Uterus (tissue), 4 donors: ENCODE data around the gene MAP3K14. TPM values are rescaled to one million over a fixed set of nuclear protein-coding genes. Genes with fewer than 3 reads are reported as not detected.
A peak's percentile ranks its signal among the peaks of the same experiment; 100 is the strongest.
"Not testable (repeated sequence)": the region's sequence is repeated elsewhere in the genome, so short reads cannot be mapped to it uniquely, and the experiment has no call there.

Experiments used
- DNase-seq, 2 donors: peaks; one replicate each; pipeline ENCODE4 v3.0.0-alpha.2; 2019 to 2020
- H3K27ac ChIP-seq, 2 donors: fragments of 200-600 bp; sonication (generic); 1 replicate in 1 of 2; 2 replicates in 1 of 2; pipeline ENCODE4 v1.5.1; 2016 to 2018
- H3K27me3 ChIP-seq, 2 donors: fragments of 200-600 bp; sonication (generic); one replicate each; pipeline ENCODE4 v1.5.1; 2018 to 2019; ENCODE audit warnings: control low read depth in 1 of 2
- H3K36me3 ChIP-seq, 2 donors: fragments of 200-600 bp; sonication (generic); one replicate each; pipeline ENCODE4 v1.5.1; 2019; ENCODE audit warnings: control low read depth in 1 of 2
- H3K4me1 ChIP-seq, 2 donors: fragments of 200-600 bp; sonication (generic); one replicate each; pipeline ENCODE4 v1.5.1; 2018 to 2019; ENCODE audit warnings: control low read depth in 1 of 2
- H3K4me3 ChIP-seq, 2 donors: fragments of 200-600 bp; sonication (generic); 1 replicate in 1 of 2; 2 replicates in 1 of 2; pipeline ENCODE4 v1.5.1; 2018 to 2019; ENCODE audit warnings: mild to moderate bottlenecking in 1 of 2
- H3K9me3 ChIP-seq, 2 donors: fragments of 200-600 bp; sonication (generic); one replicate each; pipeline ENCODE4 v1.5.1; 2019; ENCODE audit warnings: control low read depth in 1 of 2
- CTCF ChIP-seq, 4 experiments: fragments of 200-600 bp in 2 of 4; fragments of 450-650 bp in 2 of 4; sonication (generic) in 2 of 4; IDR thresholded peaks; one replicate each; pipeline ENCODE4 v1.5.1; 2016 to 2019; ENCODE audit warnings: antibody characterized with exemption in 4 of 4, mild to moderate bottlenecking in 2 of 4, moderate library complexity in 1 of 4
- POLR2A ChIP-seq, 2 donors: fragments of 450-650 bp; IDR thresholded peaks; one replicate each; pipeline ENCODE4 v1.6.1; 2016; ENCODE audit warnings: antibody characterized with exemption in 2 of 2, mild to moderate bottlenecking in 1 of 2, moderate library complexity in 1 of 2
- intact Hi-C: fragments of 100-400 bp; cut with DNase I; formaldehyde crosslinking; loops from one replicate; pipeline ENCODE4 v1.15.1; 2023; ENCODE audit warnings: low total_unique reads
- total RNA-seq, 4 donors: library from RNA; depleted of rRNA in 3 of 4; stranded (reverse); fragments of >200 nt in 3 of 4; gene quantifications; one replicate each; pipeline versions ENCODE4 v1.1.0 to v1.2.4, GENCODE V29; 2014 to 2023
- donor health status: DM: yes; HTN: yes; CAD: no.

The MAP3K14 gene
- total RNA-seq, 4 donors from 2014 or later, result 1.0 to 22.1 (median 4.9) TPM

- Histone ChIP-seq H3K27ac (peak overlapping the region; percentile 85 to 86), H3K4me1 (peaks cover 11 to 22% of the 10 kb centered on the region in 2 donors), H3K4me3 (no peak overlapping the region), H3K9me3 (no peaks in the 10 kb centered on the region), H3K36me3 (no peaks in the 10 kb centered on the region), H3K27me3 (no peaks in the 10 kb centered on the region)
- DNase-seq, result no peak
- TF ChIP-seq CTCF (IDR thresholded peaks at IDR 0.05) (no peak), POLR2A (IDR thresholded peaks at IDR 0.05) (no peak)
- intact Hi-C loops, result no loop called here
These were observed 10.7 kb downstream of the MAP3K14 start for GRCh38 chr17:45306094-45306493.

GRCh38 chr17:45305530-45306087 is 11.2 kb downstream of the MAP3K14 start:
- Histone ChIP-seq H3K9me3 (no peaks in the 10 kb centered on the region), H3K27ac (peak overlapping the region; percentile 85 to 86), H3K4me1 (peaks cover 6 to 22% of the 10 kb centered on the region in 2 donors), H3K27me3 (no peaks in the 10 kb centered on the region), H3K4me3 (no peak overlapping the region), H3K36me3 (no peaks in the 10 kb centered on the region)
- no peak for DNase-seq
- TF ChIP-seq POLR2A (IDR thresholded peaks at IDR 0.05) (no peak), CTCF (IDR thresholded peaks at IDR 0.05) (no peak)
- intact Hi-C loops, result no loop called here

GRCh38 chr17:45302649-45303173 is 14.1 kb downstream of the MAP3K14 start:
- peak overlapping the region; percentile 76 to 89 for H3K27ac ChIP-seq
- H3K9me3 ChIP-seq, result no peaks in the 10 kb centered on the region
- H3K4me1 ChIP-seq, result peaks cover 8 to 13% of the 10 kb centered on the region in 2 donors
- H3K4me3 ChIP-seq, result no peak overlapping the region
- no peaks in the 10 kb centered on the region for H3K27me3 ChIP-seq
- TF ChIP-seq POLR2A (IDR thresholded peaks at IDR 0.05) (no peak), CTCF (IDR thresholded peaks at IDR 0.05) (no peak)
- DNase-seq, result peak; percentile 53
- H3K36me3 ChIP-seq, result no peaks in the 10 kb centered on the region
- intact Hi-C loops, result no loop called here

- H3K4me3 ChIP-seq, DNase-seq, H3K27me3 ChIP-seq, H3K9me3 ChIP-seq, intact Hi-C loops, H3K36me3 ChIP-seq: not testable (repeated sequence)
- peaks cover 8 to 12% of the 10 kb centered on the region in 2 donors for H3K4me1 ChIP-seq
- H3K27ac ChIP-seq, result peak overlapping the region; percentile 76 to 89
These were observed 14.6 kb downstream of the MAP3K14 start for GRCh38 chr17:45302220-45302619.

DNA sequence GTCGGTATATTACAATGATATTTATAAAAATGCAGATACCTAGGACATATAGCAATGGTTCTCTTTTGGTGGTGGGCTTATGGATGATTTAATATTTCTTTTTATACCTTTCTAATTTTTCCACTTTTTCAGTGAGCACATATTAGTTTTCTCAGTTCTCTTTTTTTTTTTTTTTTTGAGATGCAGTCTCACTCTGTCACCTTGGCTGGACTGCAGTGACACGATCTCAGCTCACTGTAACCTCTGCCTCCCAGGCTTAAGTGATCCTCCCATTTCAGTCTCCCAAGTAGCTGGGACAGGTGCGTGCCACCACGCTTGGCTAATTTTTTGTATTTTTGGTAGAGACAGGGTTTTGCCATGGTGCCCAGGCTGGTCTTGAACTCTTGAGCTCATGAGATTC is 15.1 kb downstream of the MAP3K14 start:
- DNase-seq, result no peak
- Histone ChIP-seq H3K27me3 (no peaks in the 10 kb centered on the region), H3K4me1 (peaks cover 8% of the 10 kb centered on the region in 2 donors), H3K36me3 (no peaks in the 10 kb centered on the region), H3K4me3 (no peak overlapping the region), H3K9me3 (no peaks in the 10 kb centered on the region), H3K27ac (peak overlapping the region; percentile 76 to 89)
- intact Hi-C loops, result no loop called here
- no peak for TF ChIP-seq POLR2A (IDR thresholded peaks at IDR 0.05)
- no peak for TF ChIP-seq CTCF (IDR thresholded peaks at IDR 0.05)
